Colonic mucosa (tissue), 4 donors: ENCODE results near the gene OR7G3. TPM values are rescaled to one million over a fixed set of nuclear protein-coding genes. Genes with fewer than 3 reads are reported as not detected.

ENCODE experiments used
- DNase-seq: peaks from one replicate; pipeline ENCODE4 v3.0.0-alpha.2; 2020
- H3K27ac ChIP-seq: fragments of 200-600 bp; one replicate; pipeline ENCODE4 v1.8.0; 2021
- H3K27me3 ChIP-seq: fragments of 200-600 bp; one replicate; pipeline ENCODE4 v1.8.0; 2021
- H3K36me3 ChIP-seq: fragments of 200-600 bp; one replicate; pipeline ENCODE4 v1.8.0; 2021
- H3K4me1 ChIP-seq: fragments of 200-600 bp; one replicate; pipeline ENCODE4 v1.8.0; 2021; ENCODE audit warnings: mild to moderate bottlenecking
- H3K4me3 ChIP-seq: fragments of 200-600 bp; one replicate; pipeline ENCODE4 v1.8.0; 2021
- H3K9ac ChIP-seq, 2 donors: one replicate each; pipeline ENCODE4 v1.7.0; 2013; ENCODE audit warnings: control low read depth in 2 of 2, low read depth in 2 of 2, low read length in 2 of 2
- H3K9me3 ChIP-seq: fragments of 200-600 bp; one replicate; pipeline ENCODE4 v1.8.0; 2021
- intact Hi-C: fragments of 100-400 bp; cut with DNase I; formaldehyde crosslinking; loops from one replicate; pipeline ENCODE4 v1.14.1; 2022
- total RNA-seq, 2 donors: library from RNA; stranded (reverse); fragmentation: NEBNext Ultra II Directional in 1 of 2; extraction: Animal tissue kit (Norgen Biotek cat#: 25700) in 1 of 2; gene quantifications; one replicate each; pipeline ENCODE4 v1.2.1, GENCODE V29; 2021
- TF ChIP-seq, protein P1 (sequence below): fragments of 200-600 bp; IDR thresholded peaks from one replicate; pipeline ENCODE4 v1.8.0; 2022; ENCODE audit warnings: antibody characterized with exemption, mild to moderate bottlenecking
- donor health status: healthy.
- donor health status: DM: no; HTN: no; CAD: no.
- donor health status: DM: no; HTN: no; CAD: no.

OR7G3 gene
- total RNA-seq, 2 donors from 2014 or later = not detected

DNA sequence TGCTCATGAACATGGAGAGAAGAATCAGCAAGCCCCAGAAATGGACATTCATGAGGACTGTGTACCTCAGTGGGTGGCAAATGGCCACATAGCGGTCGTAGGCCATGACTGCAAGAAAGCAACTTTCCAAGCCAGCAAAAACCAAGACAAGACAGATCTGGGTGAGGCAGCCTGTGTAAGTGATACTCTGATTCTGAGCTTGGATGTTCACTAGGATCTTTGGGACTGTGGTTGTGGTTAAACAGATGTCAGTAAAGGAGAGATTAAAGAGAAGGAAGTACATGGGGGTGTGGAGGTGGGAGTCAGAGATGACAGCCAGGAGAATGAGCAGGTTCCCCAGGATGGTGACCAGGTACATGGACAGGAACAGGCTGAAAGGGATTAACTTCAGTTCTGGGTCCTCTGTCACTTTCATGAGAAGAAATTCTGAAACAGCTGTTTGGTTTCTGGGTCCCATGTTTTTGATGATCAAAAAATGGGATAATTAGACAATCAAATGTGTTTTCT lies 11.4 kb downstream of the OR7G3 start, which contains the start of gene OR7G1:
OR7G1 (minus strand) TSS at position 457 of the 507 bp plus-strand sequence; CDS start at position 457, 0 bp downstream.
- intact Hi-C loops = no loop called here
- H3K27ac ChIP-seq = no peak within 1 kb of the TSS
- no peak for DNase-seq
- TF ChIP-seq, protein P1, sequence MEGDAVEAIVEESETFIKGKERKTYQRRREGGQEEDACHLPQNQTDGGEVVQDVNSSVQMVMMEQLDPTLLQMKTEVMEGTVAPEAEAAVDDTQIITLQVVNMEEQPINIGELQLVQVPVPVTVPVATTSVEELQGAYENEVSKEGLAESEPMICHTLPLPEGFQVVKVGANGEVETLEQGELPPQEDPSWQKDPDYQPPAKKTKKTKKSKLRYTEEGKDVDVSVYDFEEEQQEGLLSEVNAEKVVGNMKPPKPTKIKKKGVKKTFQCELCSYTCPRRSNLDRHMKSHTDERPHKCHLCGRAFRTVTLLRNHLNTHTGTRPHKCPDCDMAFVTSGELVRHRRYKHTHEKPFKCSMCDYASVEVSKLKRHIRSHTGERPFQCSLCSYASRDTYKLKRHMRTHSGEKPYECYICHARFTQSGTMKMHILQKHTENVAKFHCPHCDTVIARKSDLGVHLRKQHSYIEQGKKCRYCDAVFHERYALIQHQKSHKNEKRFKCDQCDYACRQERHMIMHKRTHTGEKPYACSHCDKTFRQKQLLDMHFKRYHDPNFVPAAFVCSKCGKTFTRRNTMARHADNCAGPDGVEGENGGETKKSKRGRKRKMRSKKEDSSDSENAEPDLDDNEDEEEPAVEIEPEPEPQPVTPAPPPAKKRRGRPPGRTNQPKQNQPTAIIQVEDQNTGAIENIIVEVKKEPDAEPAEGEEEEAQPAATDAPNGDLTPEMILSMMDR = no peak
- no peaks in the 10 kb centered on the region for H3K27me3 ChIP-seq
- no peaks in the 10 kb centered on the region for H3K36me3 ChIP-seq
- no peaks in the 10 kb centered on the region for H3K4me1 ChIP-seq
- no peak within 1 kb of the TSS for H3K4me3 ChIP-seq
- no peaks in the 10 kb centered on the region for H3K9me3 ChIP-seq
- H3K9ac ChIP-seq = no peak within 1 kb of the TSS

DNA sequence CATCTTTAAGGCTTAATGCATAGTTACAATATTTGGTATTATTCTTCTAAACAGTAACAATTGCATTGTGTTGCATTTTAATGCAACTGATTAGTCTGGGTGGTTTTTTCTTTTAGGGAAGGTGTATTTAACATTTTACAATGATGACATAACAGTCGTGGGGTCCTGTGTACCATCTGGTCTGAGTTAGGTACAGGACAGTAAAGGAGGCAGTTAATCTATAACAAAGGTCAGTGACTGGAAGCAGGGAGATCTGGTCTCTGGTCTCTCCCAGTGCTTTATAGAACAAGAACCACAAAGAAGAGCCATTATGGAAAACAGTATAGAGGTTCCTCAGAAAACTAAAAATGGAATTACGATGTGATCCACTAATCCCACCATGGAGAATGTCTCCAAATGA lies 16.8 kb downstream of the OR7G3 start:
- intact Hi-C loops = no loop called here
- no peak overlapping the region for H3K27ac ChIP-seq
- no peak overlapping the region for H3K4me3 ChIP-seq
- no peaks in the 10 kb centered on the region for H3K36me3 ChIP-seq
- no peaks in the 10 kb centered on the region for H3K9me3 ChIP-seq
- H3K9ac ChIP-seq = no peak overlapping the region
- H3K4me1 ChIP-seq = no peaks in the 10 kb centered on the region
- no peaks in the 10 kb centered on the region for H3K27me3 ChIP-seq
- TF ChIP-seq, protein P1 = no peak
- no peak for DNase-seq

DNA sequence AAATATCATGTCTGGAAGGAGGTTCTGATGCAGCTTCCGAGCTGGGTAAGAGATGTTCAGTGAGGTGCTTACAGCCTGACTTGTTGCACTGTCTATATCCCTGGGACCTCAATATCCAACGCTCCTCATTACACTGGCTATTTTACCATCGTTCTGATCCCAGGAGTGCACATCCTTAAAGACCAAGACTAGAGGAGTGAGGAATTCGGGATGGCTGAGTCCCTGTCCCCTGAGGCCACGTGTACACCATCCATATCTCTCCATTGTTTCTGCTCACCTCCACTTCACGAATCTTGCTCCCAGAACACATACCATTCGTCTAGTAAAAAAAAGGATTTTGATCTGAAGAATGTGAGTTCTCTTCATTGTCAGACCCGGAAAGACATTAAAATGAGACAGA lies 19.4 kb downstream of the OR7G3 start, which contains the start of gene OR7G2:
OR7G2 (minus strand) TSS at position 101 of the 400 bp plus-strand sequence. CDS start 4,232 bp downstream, outside the sequence.
- intact Hi-C loops = no loop called here
- Histone ChIP-seq H3K4me3 (no peak within 1 kb of the TSS), H3K36me3 (no peaks in the 10 kb centered on the region), H3K9ac (no peak within 1 kb of the TSS), H3K27me3 (no peaks in the 10 kb centered on the region), H3K4me1 (no peaks in the 10 kb centered on the region), H3K27ac (no peak within 1 kb of the TSS), H3K9me3 (no peaks in the 10 kb centered on the region)
- DNase-seq = no peak
- TF ChIP-seq, protein P1 = no peak

DNA sequence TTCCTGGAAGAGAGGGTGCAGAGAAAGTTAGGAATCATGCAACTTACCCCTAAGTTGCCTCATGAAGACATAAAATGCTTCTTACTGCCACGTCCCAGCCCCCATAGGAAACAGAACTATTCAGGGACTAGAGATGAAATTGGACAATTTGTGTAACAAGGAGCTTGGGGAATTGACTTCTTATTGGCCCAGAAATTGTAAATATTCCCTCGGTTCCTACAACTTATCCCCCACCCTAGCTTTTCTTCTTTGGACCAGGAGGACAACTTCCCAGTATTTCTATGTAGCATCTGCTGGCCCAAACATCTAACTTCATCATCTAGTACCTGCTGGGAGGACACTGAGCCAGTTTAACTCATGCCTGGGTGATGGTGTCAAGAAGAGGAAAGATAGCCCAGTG lies 40.0 kb downstream of the OR7G3 start, which contains the start of gene OR1M1:
OR1M1 (plus strand) TSS at position 301 of the 400 bp plus-strand sequence. CDS start 6,184 bp downstream, outside the sequence.
- Histone ChIP-seq H3K9me3 (no peaks in the 10 kb centered on the region), H3K27me3 (no peaks in the 10 kb centered on the region), H3K27ac (no peak within 1 kb of the TSS), H3K4me3 (no peak within 1 kb of the TSS), H3K9ac (no peak within 1 kb of the TSS), H3K36me3 (no peaks in the 10 kb centered on the region), H3K4me1 (no peaks in the 10 kb centered on the region)
- TF ChIP-seq, protein P1 = no peak
- intact Hi-C loops = no loop called here
- DNase-seq = no peak

DNA sequence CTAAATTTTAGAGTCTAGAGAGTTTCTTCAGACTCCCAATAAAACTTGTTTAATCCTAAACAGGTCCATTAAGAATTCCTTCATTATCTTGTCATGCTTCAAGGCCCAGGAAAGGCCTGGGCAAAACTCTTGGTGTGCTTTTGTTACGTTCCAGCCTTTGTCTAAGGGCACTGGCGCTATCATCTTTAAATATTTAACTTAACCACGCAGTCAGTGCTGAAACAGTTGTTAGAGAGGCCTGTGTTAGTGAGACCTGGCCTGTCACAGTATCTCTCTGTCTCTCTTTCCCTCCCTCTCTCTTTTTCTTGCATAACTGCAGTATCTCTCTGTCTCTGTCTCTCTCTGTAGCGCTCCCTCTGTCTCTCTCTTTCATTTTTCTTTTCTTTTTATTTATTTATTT lies 48.1 kb downstream of the OR7G3 start:
- H3K4me3 ChIP-seq = no peak overlapping the region
- H3K9me3 ChIP-seq = no peaks in the 10 kb centered on the region
- H3K27me3 ChIP-seq = no peaks in the 10 kb centered on the region
- TF ChIP-seq, protein P1 = no peak
- DNase-seq = no peak
- H3K9ac ChIP-seq = no peak overlapping the region
- H3K4me1 ChIP-seq = no peaks in the 10 kb centered on the region
- no peak overlapping the region for H3K27ac ChIP-seq
- intact Hi-C loops = loop anchor here (1.0 kb wide), 1 partner anchor 423 kb away; no protein-coding TSS in a partner anchor
- H3K36me3 ChIP-seq = no peaks in the 10 kb centered on the region
